ENCODE results near the gene APLNR.

GRCh38 chr11:57263351-57263750, 26.3 kb upstream of the APLNR start:
- TF ChIP-seq POLR2A (IDR thresholded peaks at IDR 0.05; ENCODE audit: low read depth, low read length) = no peak
- no peak for TF ChIP-seq TAF1 (IDR thresholded peaks at IDR 0.05; ENCODE audit: low read depth, low read length)
- TF ChIP-seq SPI1 (IDR thresholded peaks at IDR 0.05; ENCODE audit: low read depth, low read length) = no peak
- no peak for TF ChIP-seq POLR2AphosphoS5 (IDR thresholded peaks at IDR 0.05; ENCODE audit: low read depth, low read length)
- TF ChIP-seq POU2F2 (IDR thresholded peaks at IDR 0.05; ENCODE audit: low read depth, low read length) = no peak

Measured in GM12891 (cell line).